ENCODE data around the gene SLIT3.

The SLIT3 gene

DNA sequence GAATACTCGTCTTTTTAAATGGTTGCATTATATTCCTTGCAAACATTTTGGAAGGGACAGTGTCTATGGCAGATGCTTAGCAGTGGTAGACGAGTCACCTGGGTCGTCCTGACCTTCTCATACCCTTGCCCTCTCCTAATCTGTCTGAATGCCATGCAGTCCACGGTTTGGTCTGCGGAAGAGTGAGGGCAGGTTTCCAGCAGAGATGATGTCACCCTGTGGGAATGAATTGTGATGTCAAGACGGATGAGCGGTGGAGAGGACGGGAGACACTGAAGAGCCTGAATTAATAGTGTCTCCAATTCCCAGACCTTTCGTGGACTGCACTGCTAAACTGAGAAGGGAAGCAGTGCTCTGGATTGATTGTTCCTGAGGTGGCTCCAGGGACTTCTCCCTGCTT lies 392.7 kb downstream of the SLIT3 start:
- DNase-seq = no peak

DNA sequence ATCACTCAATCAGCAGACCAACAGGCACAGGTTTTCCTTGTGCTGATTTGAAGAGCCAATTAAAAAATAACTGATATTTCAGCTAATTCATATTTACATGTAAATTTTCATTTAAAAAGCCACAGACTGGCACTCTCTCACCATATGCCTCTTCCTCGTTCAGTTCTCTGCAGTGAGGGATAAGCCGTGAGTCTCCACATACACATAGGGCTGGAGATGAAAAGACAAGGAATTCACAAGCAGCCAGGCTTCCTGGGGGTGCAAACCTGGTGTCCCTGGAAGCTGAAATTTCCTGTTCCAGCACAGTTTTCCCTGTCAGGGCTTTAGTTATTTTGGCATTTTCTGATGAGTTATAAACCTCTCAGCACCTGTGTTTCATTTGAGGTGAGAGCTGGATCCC lies 397.9 kb downstream of the SLIT3 start:
- no peak for DNase-seq

DNA sequence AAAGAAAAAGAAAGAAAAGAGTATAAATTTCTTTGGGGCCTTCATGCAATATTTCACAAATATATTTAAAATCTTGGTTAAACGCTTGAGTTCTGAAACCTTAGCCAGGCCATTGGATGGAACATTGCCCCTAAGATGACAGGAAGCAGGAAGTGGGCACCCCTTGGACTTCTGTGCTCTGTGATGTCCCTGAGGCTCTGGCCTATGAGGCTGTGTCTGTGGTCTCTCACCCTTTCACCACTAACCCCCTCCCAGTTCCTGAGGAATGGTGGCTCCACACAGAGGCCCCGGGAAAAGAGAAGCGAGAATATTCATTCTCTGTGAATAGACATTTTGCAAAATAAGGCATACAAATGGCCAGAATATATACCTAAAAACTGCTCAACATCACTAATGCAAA lies 401.3 kb downstream of the SLIT3 start:
- DNase-seq = no peak

DNA sequence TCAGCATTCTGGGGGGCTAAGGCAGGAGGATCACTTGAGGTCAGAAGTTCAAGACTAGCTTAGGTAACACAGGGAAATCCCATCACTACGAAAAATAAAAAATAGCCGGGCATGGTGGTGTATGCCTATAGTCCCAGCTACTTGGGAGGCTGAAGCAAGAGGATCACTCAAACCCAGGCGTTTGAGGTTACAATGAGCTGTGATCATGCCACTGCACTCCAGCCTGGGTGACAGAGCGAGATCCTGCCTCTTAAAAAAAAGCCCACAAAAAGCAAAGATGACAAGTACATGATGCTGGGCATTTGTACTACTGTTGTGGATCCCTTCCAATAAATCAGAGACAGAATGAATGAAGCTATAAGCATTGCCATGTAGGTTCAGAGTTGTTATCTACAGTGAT lies 401.7 kb downstream of the SLIT3 start:
- no peak for DNase-seq

DNA sequence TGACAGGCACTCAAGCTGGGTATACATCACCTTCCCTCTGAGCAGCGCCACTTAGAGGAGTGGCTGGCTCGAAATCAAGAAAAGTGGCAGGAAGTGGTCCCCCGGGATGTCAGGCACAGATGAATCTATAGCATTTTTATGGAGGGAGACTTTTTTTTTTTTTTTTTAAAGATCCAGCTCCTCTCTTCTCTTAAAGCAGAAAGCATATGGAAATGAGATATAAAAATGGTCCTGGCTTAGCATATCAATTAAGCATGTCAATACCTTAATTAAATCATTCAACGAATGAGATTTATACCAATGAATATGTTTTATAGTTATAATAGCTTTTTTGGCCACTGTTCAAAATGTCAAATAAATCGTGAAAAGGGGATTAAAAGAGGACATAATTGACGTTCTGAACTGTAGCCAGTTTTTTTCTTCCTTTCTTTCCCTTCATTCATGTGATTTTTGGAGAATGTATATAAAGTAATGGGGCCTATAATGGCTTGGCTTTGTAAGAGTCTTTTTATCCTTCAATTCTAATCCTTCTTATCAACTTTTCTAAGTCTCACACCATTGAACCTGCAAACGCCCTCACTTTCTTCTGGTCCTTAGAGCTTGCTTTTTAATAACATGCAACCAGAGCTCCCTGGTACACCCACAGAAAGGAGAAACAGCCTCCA lies 402.6 kb downstream of the SLIT3 start:
- no peak for DNase-seq

DNA sequence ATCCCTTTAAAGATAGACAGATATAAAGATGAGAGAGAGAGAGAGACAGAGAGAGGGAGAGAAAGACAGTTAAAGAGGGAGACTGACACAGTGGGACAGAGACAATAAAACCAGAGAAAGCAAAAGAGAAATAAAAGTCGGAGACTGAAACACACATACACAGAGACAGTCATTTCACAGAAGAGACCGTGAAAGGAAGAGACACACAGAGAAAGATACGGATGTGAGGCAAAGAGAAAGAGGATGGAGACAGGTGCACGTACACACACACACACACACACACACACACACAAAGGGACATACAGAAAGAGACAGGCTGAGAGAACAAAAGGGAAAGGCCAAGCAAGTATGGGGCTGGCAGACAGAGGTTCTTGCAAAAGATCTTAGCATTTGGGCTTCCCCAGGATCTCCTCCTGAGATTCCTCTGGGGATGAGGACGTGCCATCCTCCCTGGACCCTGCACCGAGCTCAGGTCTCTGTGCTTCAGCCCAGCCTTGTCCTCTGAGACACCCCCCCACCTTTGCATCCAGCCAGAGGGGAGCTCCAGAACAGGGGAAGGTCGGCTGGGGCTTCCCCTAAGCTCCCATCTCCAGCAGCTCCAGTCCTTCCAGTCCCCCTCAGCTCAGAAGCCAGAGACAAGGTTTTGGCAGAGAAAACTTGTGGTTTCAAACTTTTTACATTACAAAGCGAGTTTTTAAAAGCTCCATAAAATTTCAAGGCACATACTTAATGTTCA lies 403.4 kb downstream of the SLIT3 start:
- no peak for DNase-seq

DNA sequence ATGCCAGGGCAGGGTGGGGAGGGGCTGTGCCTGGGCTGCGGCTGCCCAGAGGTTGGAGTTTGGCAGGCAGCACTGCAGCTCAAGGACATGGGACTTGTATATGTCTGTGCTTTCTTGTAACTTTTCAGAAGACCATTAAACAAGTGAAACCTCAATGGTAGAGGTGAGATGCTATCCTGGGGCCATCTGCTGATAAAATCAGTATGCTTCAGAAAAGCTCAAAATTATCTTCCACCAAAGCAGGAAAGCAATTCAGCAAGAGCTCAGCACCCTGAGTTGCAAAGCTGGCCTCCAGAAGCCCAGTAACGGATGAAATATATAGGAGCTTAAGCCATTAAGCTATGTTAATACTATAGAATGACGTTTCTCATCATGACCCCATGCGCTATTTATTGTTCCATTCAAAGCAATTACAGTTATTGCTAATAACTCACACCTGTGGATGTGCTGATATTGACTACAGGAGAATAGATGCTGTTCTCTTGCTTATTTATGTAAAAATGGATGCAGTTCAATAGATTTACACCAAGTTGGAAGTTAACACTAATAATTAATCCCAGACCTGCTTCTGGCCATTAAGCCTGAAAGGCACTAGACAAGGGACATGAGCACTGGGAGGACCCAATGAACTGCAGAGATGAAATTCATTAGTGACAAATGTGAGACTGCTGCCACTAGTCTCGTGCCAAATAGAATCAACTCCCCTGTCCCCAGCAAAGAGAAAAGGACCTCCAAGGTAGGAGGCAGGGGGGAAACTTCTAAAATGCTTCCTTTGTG lies 405.5 kb downstream of the SLIT3 start:
- DNase-seq = no peak

DNA sequence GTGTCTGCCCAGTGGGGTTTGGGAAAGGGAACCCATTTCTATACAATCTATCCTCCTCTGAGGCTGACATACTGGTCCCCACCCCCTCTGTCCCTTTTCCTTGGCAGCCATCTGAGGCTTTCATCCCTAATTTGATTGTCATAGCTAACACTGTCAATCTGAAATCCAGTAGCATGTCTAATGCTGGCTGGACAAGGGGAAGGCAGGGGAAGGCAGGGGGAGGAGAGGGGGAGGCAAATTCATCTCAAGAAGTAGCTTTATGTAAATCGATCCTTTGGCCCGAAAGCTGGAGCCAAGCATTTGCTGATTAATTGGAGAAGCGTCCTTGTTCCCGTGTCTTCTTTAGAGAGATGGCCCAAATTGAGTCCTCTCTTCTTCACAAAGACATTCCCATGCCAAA lies 407.7 kb downstream of the SLIT3 start:
- DNase-seq = no peak

DNA sequence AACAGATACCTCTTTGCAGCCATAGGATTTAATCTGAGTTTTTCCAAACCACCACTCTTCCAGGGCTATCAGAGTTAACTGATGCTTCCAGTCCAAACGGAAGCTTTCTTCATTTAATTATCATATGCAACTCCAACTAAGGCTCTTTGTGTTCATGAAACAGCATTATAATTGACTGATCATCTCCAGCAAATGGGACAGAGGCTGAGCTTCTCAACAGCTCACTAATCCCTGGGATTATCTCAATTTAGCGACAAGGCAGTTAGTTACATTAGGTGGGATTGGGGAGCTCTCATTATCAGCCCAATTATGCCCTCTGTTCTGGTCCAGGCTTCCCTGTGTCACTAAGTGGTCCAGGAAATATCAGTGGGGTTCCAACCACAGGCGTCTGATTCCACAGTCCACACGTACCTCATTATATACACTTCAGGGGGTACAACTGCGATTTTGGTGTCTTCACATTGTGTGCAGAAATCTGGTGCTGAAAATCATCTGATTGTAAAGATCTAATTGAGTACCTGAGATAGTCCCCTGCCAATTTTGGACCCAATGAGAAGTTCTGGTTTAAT lies 408.2 kb downstream of the SLIT3 start:
- DNase-seq = no peak

DNA sequence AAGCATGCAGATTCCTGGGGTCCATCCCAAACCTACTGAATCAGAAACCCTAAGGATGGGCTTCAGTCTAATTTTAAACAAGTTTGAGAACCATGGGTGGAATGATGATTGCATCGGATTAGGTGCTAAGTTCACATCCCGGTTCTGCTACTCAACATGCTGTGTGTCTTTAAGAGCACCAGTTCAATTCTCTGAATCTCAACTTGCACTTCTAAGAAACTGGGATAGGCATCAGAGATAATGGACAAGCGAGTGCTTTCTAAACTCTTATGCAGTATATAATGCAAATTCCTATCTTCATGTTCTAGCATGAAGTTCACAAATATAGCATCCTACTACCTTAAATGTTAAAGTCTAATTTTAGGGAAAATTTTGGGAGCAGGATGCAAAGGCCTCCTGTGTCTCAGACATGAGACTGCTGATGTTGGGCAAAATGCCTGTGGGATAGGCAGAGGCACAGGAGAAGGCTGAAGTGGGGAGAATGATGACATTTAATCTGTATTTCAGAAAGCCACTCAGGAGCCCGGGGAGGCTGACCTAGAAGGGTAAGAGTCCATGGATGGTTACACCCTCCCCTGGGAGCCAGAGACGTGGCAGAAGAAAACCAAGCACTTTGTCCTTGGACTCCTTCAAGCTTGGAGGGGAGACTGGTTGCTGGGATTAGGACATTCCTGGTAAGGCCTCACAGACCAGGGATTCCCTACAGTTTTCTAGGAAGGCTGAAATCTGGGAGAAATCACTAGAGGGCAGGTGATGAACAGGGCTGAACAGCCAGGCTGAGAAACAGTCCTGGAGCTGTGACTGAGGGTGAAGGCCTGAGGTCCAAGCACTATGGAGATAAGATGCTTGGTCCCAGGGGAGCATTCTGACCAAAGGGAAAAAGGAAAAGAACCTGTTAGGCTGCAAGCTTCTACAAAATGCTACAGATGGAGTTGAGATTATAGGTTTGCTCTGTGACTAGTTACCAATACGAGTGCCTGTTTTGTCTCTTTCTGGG lies 409.8 kb downstream of the SLIT3 start:
- no peak for DNase-seq

DNA sequence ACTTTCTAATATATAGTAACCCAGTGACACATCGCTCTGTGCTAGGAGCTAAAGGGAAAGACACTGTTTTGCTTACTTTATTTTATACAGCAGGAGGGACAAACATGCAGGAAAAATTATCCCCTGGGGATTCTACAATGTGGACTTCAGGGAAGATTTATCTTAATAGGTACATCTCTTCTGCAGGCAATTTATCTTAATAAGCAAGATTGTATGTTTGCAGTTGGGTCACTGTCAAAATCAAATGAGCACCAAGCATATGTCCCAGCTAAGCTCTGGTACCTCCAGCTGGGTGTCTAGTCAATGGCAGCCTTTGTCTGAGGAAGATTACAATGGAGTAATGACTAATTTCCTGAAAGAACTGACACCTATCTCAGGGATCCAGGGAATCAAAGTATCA lies 411.9 kb downstream of the SLIT3 start:
- no peak for DNase-seq

DNA sequence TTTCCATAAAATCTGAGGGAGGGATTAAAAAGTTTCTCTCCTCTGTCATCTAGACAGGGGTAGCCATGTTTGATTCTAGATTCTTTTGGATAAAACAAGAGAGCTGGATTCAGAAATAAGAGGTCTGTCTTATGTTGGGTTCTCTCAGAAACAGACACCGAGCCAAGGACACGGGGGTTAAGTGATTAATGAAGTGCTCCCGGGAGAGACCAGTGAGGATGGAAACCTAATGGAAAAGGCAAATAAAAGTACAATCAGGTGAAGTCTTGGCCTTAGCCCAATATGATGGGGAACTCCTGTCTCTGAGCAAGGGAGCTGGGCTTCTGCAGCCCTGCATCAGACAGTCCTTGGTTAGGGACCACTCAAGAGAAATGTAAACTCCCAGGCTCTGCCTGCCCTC lies 413.0 kb downstream of the SLIT3 start:
- no peak for DNase-seq

DNA sequence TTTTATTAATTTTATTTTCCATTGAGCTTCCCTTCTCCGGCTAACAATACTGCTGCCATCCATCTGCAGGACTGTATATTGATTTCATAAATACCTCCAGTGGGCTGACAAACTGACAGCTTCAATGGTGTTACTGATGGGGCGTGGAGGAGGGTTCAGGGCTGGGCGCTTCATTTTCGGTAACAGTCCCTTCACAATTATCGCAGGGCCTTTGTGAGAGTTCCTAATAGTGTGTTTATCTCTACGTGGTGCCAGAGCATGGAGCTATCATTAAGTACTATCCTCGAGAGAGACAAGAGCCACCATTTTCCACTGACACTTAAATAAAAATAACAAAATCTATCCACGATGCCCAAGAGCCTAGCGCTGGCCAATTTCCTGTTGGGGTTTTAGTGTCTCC lies 414.8 kb downstream of the SLIT3 start:
- DNase-seq = no peak

DNA sequence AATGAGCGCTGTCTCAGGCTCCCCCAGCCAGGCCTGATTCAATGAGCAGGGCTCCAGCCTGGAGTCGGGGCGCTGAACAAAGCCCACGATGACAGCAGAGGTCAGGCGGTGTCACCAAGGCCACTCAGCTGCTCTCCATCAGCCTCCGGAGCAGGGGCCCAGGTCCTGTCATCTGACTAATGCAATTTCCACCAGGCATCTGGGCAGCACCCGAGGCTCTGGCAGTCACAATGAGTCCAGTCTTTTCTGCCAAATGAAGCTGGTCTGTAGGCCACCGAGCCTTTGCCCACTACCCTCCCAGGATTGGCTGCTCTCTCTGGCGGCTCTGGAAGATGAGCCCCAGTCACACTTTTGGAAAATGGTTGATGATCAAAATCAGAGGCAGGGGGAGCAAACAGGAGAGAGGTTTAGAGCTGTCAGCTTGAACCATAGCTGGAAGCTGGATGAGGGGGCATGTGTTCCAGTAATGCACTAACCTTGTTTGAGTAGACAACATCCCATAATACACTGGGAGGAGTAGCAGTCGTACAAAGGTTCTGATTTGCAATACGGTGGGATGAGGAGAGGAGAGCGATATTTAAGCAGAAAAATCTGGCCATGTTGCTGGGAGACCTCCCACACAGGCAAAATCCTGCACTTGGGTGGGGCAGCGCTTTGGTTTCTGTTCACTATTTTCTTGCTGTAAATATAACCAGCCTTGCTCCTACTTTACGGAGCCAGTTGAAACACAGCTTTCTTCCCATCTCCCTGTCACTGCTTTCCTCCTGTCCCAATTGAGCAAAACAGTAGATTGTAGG lies 415.4 kb downstream of the SLIT3 start:
- no peak for DNase-seq

DNA sequence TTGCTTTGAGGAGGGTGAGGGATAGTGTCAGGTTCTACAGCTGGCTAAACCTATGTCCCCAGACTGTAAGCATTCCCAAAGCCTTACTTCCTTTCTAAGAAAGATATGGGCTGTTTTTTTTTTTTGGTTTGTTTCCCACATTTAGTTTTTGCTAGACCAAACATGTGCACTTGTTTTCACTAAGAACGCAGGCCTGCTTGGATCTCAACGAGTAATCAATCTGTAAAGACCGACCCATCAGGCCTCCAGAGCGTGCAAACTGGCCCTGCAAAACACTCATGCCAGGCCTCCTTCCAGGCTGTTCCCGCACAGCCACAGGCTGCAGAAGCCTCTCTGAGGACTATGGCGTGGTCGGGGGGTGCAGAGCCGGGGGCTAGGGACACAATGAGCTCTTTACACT lies 416.9 kb downstream of the SLIT3 start:
- no peak for DNase-seq

DNA sequence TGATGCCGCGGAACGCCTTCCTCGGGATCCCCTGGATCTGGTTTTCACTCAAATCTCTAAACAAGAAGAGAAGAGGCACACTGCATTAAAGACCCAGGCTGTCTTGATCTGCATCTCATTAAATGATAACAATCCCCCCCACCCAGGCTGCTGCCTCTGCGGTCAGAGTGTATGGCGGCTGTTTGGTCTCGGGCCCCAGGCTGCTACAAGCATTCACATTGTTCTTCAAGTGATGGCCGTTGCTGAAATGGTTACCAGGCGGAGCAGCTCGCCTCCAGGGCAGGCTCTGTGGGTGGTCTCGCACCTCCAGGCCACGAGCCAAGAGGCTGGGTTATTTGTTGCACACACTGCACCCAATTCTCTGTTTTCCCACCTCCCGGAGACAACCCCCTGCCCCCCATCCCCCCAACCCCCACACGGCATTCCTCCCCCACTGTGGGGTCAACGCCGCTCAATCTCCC lies 417.6 kb downstream of the SLIT3 start:
- DNase-seq = no peak

DNA sequence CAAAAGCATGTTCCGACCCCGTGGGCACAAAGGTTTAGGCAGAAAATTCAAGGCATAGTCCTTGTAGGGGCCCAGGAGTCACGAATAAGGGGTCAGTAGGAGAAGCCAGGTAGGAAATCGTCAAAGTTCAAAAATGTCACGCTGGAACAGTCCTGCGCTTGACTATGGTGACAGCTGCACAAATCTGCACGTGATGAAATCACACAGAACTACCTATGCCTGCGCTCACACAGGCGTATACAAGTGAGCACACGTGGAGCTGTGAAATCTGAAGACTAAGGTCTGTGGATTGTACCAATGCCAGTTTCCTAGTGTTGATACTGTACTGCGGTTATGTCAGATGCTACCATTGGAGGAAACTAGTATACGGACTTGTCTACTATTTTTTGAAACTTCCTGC lies 418.7 kb downstream of the SLIT3 start:
- no peak for DNase-seq

DNA sequence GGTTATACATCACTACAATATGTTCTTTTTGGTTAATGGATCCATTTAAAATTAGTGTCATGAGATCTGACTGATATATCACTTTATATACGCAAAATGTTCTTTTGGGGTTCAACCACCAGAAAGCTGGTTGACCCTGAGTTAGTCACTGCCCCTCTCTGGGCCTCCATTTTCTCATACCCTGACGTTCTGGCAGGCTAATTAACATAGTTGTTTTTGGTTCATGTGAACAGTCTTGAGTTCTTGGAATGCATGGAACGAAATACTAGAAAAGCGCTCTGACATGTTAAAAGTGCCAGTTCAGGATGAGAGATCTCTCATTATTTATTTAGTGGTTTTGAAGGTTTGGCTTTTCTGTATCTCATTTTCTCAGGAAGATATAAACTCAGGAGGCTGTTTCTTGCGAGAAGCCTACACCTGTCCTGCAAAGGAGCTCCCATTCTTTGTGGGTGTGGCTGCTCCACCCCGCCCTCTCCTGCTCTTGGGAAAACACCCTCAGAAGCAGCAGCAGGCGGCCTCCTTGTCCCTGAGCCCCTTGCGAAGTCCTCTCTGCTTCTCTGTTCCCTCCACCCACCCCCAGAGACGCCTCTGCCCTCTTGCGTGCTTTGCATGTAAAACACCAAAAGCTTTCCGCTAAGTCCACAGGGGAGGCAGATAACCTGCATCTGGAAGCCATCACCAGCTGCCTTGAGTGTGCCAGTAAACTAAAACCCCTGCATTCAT lies 419.4 kb downstream of the SLIT3 start:
- no peak for DNase-seq

DNA sequence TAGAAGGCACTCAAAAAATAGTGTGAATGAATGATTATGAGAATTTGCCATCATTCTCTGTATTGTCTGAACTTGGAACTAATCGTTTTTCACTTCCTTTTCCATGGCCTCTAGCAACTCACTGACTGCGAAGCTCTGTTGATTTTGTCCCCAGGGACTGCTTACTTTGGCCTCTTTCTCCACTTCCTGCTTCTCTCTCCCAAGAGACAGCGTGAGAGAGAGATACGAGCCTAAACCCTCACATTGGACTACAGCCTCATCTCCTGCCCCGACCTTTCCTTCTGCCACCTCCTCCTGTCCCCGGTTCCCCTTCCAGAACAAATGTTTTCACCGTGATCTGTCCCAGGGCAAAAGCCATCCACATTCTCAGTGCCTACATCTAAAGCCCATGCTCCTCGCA lies 421.0 kb downstream of the SLIT3 start:
- no peak for DNase-seq

DNA sequence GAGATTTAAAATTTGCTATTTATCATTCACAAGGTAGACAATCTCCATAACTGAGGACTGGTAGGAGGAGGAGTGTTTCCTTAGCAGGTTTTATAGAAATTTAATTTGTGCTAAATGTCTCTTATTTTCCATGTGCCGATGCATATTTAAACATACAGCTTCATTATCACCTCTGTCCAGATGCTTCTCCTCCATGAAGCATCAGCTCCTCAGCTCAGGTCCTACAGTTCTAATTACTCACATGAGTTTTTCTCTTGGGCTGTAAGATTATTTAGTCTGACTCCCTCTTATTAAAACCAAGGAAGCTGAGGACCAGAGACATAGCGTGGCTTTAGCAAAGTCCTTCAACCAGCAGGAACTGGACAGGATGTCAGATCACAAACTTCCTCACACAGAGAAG lies 421.6 kb downstream of the SLIT3 start:
- no peak for DNase-seq

Data from activated naive CD4-positive, alpha-beta T cell treated with anti-CD3 and anti-CD28 coated beads, Interleukin-2, amount 50 U/mL, for 16 hours (primary cell).